NCI-H1048 (cell line): ENCODE results near the gene BEX5.
"Not testable (repeated sequence)": the region's sequence is repeated elsewhere in the genome, so short reads cannot be mapped to it uniquely, and the experiment has no call there.

ENCODE experiments used
- DNase-seq: peaks from one replicate; lab custom pipeline; 2025; lab: John Stamatoyannopoulos, UW

Gene BEX5

GRCh38 chrX:102155806-102156179 is at the start of gene BEX5:
BEX5 (minus strand) TSS chrX:102155977; CDS start chrX:102154265, 1,712 bp downstream.
- DNase-seq, result peak; percentile 45

GRCh38 chrX:102185967-102186720 is 30.4 kb upstream of the BEX5 start:
- DNase-seq, result no peak

- no peak for DNase-seq
Observed at GRCh38 chrX:102154900-102155805, 624 bp downstream of the BEX5 start.

DNA sequence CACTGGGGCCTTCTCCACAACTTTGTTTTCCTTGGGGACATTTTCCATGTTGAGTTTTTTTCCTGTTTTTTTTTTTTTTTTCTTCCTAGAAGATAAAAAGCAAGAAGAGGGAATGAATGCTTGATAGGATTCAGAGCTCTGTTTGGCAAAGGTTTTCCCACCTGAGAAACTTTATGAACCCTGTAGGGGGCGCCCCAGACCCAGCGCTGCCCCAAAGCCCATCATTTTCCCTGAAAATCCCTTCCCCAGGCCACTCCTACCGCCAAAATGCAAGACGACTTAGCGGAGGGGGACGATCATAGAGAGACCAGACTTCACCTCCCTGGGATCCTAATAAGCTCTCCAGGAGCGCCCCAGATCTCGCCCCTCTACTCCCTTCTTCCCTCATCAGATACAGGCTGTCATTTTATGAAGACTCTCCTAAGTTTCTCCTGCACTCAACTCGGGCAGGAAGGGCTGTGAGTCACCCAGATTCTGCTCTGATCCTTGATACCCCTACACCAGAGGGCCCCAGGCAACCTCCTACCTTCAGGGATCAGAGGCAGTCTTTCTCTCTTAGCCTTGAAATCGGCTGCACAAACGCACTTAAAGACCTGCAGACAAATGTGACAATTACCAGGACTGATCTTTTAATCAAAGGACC is 1.4 kb downstream of the BEX5 start:
- DNase-seq, result no peak

GRCh38 chrX:102142274-102142673 is 13.5 kb downstream of the BEX5 start, which contains the start of gene TCEAL6:
TCEAL6 (minus strand) TSS chrX:102142481.
- not testable (repeated sequence) for DNase-seq

DNA sequence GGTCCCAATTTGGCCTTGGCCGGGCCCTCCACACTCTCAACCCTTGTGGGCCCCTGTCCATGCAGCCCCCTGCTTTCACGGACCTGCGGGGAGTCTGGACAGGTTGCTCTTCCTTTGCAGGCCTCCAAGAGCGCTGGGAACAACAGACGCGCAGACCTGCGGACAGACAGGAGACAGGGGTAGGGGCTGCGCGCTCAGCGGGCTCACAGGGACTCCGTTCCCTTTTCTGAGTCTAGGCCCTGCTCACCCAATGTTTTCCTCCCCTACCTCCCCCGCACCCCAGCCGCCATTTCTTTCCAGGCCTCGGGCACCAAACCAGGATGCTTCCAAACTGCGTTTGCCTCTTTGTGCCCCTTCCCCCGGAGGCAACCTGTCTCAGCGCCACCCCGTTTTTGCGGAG is 14.1 kb downstream of the BEX5 start:
- DNase-seq, result not testable (repeated sequence)

DNA sequence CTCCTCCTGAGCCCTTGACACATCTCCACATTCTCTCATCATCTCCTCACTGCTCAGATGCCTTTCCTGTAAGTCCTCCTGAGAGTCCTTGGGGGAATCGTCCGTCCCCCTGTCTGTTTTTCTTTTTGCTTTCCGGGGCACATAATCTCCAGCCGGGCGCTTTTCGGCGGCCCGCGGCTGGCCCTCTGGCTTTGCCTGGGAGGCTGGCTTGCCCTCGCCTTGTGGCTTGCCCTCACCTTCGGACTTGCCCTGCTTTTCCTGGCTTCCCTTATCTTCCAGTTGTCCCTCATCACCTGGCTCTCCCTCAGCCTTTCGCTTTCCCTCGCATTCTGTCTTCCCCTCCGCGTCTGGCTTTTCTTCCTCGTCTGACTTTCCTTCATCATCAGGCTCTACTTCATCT is 14.9 kb downstream of the BEX5 start:
- not testable (repeated sequence) for DNase-seq

- no peak for DNase-seq
Observed at GRCh38 chrX:102138064-102138463, 17.7 kb downstream of the BEX5 start.

- no peak for DNase-seq
Observed at GRCh38 chrX:102129473-102129872, 26.3 kb downstream of the BEX5 start.

- no peak for DNase-seq
Observed at GRCh38 chrX:102126863-102127262, 28.9 kb downstream of the BEX5 start.

DNA sequence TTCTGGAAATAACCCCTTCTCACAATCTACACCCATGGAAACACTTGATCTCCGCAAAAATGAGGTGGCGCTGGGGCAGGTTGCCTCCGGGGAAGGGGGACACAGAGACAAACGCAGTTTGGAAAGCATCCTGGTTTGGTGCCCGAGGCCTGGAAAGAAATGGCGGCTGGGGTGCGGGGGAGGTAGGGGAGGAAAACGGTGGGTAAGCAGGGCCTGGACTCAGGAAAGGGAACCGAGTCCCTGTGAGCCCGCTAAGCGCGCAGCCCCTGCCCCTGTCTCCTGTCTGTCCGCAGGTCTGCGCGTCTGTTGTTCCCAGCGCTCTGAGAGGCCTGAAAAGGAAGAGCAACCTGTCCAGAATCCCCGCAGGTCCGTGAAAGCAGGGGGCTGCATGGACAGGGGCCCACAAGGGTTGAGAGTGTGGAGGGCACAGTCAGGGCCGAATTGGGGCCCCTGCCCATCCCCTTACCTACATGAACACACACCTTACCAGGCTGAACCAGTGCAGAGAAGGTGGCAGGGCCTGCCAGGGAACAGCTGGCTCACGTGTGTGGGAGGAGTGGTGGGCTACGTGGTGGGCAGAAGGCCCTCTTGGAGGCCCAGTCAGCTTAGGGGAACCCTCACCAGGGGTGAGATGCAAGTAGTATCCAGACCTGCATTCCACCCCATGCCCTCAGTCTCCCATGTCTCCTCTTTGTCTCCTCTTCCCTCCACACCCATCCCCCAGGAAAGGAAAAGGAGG is 29.5 kb downstream of the BEX5 start:
- DNase-seq, result not testable (repeated sequence)

GRCh38 chrX:102125436-102125835 is 30.3 kb downstream of the BEX5 start, which contains the start of gene TCEAL2:
TCEAL2 (plus strand) TSS chrX:102125679; CDS start chrX:102126831, 1,152 bp downstream.
- DNase-seq, result not testable (repeated sequence)

DNA sequence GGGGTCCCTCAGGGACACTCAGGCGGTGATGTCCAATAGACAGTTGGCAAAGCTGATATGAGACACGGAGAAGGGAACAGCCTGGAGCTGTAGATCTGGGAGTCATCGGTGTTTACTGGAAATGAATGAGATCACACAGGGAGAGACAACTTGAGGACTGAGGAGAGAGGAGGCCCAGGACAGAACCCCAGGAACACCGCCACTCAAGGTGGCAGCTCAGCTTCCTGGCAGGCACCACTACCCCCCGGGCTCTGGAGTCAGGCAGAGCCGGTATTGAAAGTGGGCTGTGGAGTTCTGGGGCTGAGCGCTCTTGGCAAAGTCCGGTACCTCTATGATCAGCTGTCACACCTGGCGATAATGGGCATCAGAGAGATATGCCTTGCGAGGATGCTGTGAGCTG is 30.8 kb downstream of the BEX5 start:
- DNase-seq, result not testable (repeated sequence)

DNA sequence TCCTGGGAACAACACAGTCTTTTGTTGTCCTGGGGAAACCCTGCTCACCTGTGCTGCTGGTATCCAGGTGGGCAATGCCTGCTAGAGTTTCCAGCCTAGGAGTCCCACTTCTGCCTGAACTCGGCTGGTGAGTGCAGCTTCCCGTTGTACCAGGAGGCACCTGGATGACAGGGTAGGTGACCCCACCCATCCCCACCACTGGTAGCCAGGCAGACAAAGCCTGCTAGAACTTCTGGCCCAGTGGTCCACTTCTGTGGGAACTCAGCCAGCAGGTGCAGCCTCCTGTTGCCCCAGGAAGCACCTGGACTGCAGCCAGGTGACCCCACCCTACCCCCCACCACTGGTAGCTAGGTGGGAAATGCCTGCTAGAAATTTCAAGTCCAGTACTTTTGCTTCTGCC is 40.0 kb downstream of the BEX5 start:
- no peak for DNase-seq

DNA sequence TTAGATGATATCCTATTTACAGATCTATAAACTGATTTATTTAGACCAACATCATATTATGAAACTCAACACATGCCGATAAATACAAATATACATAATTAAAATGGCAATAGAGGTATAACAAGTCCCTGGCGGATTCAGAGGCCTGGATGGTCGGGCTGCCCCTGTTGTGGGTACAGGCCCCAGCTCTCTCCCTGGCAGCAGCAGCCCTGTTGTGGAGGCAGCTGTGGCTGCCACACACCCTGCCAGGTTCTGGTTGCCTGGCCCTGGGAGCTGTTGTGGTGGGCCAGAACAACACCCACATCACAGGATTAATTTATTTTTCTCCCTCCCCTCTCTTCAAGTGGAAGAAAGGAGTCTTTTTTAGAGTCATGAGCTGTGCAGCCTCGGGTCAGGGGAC is 42.4 kb downstream of the BEX5 start:
- DNase-seq, result no peak
